ENCODE measurements around the gene ESR1. TPM values are rescaled to one million over a fixed set of nuclear protein-coding genes. Genes with fewer than 3 reads are reported as not detected.
"Not testable (repeated sequence)": the region's sequence is repeated elsewhere in the genome, so short reads cannot be mapped to it uniquely, and the experiment has no call there.

The ESR1 gene
- polyA plus RNA-seq, 4 donors, result 0.66 to 1.9 (median 1.1) TPM

DNA sequence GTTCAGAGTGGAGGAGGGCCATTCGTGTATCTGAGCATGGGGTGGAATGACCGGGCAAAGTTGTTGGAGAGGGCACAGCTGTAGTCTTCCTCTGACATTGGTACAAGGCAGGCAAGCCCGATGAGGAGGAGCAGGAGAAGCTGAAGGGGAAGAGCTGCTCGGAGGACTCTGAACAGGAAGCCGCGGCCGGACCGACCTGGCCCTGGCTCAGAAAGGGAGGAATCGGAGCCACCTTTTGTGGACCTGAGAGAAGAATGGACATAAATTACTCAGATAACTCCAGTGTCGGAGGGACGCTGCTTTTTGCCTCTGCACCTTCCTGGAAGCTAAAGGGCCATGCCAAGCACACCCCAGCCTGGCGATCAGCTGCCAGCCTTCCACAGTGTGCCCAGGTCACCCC lies 315.0 kb downstream of the ESR1 start:
- DNase-seq (ENCODE audit: low read depth in 4 of 4, low spot score in 3 of 4), result no peak

DNA sequence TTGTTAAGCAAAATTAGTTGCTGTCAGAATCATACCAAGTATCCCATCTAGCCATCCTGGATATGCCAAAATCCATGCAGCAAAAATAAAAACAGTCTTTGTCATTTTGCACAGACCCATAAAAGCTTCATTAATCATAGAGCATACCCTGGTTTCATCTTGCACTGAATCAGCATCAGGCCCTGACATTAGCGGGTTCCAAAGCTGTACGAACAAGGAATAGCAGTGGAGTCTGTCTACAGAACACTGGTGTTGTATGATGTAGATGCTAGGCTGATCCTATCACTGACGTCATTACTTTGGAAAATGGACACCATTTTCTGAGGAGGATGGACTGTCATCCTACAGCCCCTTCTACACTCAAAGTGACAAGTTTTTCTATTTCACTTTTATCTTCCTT lies 315.6 kb downstream of the ESR1 start:
- DNase-seq (ENCODE audit: low read depth in 4 of 4, low spot score in 3 of 4), result no peak

DNA sequence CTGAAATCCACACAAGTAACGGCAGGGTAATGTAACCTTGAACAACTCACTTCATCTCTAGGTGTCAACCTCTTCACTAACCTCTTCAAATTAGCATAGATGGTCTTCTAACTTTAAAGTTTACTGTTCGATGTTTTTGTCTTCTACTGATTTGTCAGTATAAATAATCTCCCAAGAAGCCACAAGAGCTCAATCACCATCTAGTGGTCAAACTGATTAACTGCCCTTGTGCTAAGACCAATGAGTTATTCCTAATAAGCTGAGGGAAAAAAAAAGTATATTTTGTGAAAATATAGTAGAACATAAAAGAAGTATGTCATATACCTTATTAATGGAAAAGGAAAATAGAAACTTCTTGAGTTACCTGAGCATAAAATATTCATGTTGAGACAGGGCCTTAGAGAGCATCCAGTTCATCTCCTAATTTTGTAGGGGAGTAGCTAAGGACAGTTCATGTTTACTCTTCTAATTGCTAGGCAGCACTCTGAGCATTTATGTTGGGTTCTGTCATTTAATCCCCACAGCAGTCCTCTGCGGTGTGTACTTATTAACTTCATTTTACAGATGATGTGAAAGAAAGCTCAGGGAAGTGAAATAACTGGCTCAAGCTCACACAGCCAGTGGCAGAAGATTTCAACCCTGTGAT lies 317.1 kb downstream of the ESR1 start:
- DNase-seq (ENCODE audit: low read depth in 4 of 4, low spot score in 3 of 4), result no peak

- no peak for DNase-seq (ENCODE audit: low read depth in 4 of 4, low spot score in 3 of 4)
These were observed 320.1 kb downstream of the ESR1 start for GRCh38 chr6:152127432-152128165.

DNA sequence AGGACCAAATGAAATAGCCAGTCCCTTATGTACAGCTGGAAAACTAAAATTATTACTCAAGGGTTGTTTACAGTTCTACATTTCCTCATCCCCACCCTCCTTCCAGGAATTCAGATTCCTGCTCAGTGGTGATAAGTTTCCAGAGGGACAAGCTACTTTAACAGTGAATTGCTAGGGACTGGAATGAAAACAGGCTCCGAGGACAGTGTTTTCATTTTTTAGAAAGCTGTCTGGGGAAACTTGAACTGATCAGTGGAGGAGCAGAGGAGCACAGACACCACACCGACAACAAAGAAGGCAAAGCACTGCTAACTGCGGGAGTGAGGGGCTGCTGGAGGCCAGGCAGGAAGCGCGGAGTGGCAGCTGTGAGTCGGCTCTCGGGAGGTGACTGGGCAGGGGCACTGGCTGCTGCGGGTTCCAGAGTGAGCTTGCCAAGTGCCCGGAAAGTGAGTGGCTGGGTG lies 322.2 kb downstream of the ESR1 start:
- no peak for DNase-seq (ENCODE audit: low read depth in 4 of 4, low spot score in 3 of 4)

GRCh38 chr6:152130441-152130840 lies 323.0 kb downstream of the ESR1 start:
- no peak for DNase-seq (ENCODE audit: low read depth in 4 of 4, low spot score in 3 of 4)

DNA sequence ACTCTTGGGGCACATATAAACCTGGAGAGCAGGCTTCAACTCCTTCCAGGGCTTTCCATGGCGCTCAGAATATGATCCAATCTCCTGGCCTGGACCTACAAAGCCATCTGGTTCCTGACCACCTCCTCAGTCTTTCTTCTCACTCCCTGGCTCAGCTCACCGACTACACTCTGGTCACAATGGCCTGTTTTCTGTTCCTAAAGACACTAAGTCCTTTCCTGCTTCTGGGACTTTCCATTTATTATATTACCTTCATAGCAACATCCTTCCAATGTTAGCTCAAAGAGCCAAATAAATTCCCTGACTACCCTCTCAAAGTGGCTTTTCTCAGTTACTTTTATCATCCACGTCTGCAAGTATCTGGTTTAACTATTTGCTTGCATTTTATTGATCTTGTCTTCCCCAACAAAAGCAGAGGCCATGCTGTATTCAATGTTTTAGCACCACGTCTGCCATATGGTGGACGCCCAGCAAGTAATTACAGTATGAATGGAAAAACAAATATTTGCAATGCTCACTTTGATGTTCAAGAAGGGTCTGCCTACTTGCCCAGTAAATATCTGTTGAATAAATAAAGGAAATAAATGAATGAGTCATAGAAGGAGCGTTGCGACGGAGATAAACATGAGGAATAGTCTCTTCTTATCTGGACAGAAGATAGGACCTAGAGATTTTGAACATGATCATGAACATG lies 328.4 kb downstream of the ESR1 start:
- no peak for DNase-seq (ENCODE audit: low read depth in 4 of 4, low spot score in 3 of 4)

- no peak for DNase-seq (ENCODE audit: low read depth in 4 of 4, low spot score in 3 of 4)
These were observed 329.0 kb downstream of the ESR1 start for GRCh38 chr6:152136449-152136825.

- DNase-seq (ENCODE audit: low read depth in 4 of 4, low spot score in 3 of 4), result not testable (repeated sequence)
These were observed 330.9 kb downstream of the ESR1 start for GRCh38 chr6:152138344-152138743.

DNA sequence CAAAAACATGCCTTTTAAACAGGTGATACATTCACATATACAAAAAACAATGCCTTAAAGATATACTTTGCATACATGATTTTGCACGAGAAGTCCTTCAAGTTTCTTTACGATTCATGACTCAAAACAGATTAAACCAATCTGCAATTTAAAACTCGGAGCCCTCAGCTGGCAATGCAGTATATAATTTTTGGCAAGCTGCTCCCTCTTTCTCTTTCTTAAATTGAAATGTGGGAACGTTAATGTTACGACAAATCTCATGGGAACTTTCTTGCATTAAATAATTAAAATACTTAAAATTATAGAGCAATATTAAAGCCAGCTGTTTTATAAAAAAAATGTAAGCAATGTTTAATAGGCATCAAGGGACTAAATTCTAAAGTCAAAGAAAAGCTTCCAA lies 334.6 kb downstream of the ESR1 start:
- no peak for DNase-seq (ENCODE audit: low read depth in 4 of 4, low spot score in 3 of 4)

- DNase-seq (ENCODE audit: low read depth in 4 of 4, low spot score in 3 of 4), result no peak
These were observed 335.9 kb downstream of the ESR1 start for GRCh38 chr6:152143359-152143758.

DNA sequence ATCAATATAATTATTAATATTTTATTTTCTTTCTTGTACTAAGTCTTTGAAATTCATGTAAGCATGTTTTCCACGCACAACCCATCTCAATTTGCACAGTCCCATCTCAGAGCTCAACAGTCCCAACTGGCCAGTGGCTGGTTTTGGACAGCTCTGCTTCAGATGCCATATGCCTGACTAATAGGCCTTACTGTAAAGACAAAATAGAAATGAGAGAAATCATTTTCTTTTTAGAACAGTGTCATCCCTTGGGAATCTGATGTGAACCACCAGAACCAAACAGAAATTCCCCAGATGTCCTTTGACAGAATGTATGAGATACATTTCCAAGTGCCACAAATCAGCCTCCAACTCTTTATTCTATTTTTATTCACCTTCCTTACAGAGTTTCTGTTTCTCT lies 338.9 kb downstream of the ESR1 start:
- DNase-seq (ENCODE audit: low read depth in 4 of 4, low spot score in 3 of 4), result no peak

DNA sequence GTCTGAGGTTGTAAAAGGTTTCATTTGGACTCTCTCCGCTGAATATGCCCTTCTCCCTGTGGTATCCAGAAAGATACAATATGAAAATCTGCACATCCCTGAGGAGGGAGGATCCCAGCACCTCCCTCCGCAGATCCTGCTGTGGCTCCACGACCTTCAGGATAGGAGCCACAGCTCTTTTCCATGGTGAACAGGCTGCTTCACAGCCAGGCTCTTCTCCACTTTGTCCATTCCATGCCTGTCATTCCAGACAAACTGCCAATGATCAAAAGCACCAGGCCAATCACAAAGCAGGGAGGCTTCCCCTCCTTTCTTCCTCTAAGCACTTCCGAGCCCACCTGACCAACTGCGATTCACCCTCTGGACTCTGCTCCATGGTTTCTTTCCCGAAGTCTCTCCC lies 339.8 kb downstream of the ESR1 start:
- no peak for DNase-seq (ENCODE audit: low read depth in 4 of 4, low spot score in 3 of 4)

- no peak for DNase-seq (ENCODE audit: low read depth in 4 of 4, low spot score in 3 of 4)
These were observed 340.9 kb downstream of the ESR1 start for GRCh38 chr6:152148412-152148811.

- no peak for DNase-seq (ENCODE audit: low read depth in 4 of 4, low spot score in 3 of 4)
These were observed 342.7 kb downstream of the ESR1 start for GRCh38 chr6:152150196-152150595.

DNA sequence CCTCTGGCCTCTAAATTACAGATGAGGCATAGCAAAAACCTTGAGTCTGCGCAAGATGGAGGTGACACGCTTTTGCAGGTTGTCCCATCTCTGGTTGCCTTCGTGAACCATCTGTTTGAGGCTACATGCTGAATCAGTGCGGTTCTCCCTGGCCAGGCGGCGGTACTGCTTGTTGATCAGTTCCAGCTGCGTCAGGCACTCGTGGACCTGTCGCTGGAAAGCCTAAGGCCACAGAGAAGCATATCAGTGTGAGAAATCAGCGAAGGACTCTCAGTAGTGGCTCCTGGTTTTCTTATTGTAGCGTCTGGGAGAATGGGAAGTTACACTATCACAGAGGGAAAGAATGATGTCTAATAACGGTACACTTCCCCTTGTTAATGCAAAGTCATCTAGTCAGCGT lies 344.4 kb downstream of the ESR1 start:
- no peak for DNase-seq (ENCODE audit: low read depth in 4 of 4, low spot score in 3 of 4)

GRCh38 chr6:152154559-152155356 lies 347.3 kb downstream of the ESR1 start:
- DNase-seq (ENCODE audit: low read depth in 4 of 4, low spot score in 3 of 4), result no peak

- no peak for DNase-seq (ENCODE audit: low read depth in 4 of 4, low spot score in 3 of 4)
These were observed 348.3 kb downstream of the ESR1 start for GRCh38 chr6:152155792-152156191.

- DNase-seq (ENCODE audit: low read depth in 4 of 4, low spot score in 3 of 4), result no peak
These were observed 352.9 kb downstream of the ESR1 start for GRCh38 chr6:152160346-152160745.

DNA sequence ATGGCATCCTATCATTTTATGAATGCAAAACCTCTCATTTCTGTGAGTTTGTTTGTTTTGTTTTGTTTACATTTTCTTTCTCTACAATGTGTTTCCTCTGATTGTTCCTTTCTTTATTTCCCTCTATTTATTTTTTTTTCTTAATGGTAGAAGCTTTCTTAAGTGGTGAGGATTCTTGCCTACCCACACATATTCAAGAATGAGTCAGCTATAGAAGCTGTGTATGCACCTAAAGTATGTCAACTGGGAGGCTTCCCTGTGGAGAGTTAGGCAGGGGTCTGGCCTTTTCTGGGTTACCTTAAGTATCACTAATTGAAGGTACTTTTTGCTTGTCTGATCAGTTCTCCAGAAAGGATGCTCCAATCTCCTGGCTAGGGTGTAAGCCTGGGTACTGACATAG lies 354.0 kb downstream of the ESR1 start:
- no peak for DNase-seq (ENCODE audit: low read depth in 4 of 4, low spot score in 3 of 4)

DNA sequence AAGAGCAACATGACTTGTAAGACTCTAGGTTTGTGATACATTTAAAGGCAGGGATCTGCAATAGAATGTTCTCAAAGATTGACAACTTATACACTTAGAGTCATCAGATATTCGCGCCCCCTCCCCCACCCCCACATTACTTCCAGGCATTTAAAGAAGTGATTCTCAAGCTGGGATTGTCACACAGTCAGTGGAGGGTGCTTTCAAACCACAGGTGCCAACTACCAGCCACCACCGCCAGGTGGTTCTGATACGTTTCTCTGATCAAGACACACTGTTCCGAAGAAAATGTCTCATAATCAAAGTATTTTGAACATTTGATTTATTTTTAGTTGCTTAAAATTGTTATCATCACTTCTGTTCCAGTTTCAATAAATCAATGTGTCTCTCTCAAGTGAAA lies 357.5 kb downstream of the ESR1 start:
- DNase-seq (ENCODE audit: low read depth in 4 of 4, low spot score in 3 of 4), result no peak
